T-helper 1 cell (primary cell): ENCODE results near the gene CUBN.

ENCODE experiments used
- DNase-seq, 5 donors: peaks; one replicate each; pipeline ENCODE4 v3.0.0-alpha.2; 2012 to 2020

The CUBN gene

DNA sequence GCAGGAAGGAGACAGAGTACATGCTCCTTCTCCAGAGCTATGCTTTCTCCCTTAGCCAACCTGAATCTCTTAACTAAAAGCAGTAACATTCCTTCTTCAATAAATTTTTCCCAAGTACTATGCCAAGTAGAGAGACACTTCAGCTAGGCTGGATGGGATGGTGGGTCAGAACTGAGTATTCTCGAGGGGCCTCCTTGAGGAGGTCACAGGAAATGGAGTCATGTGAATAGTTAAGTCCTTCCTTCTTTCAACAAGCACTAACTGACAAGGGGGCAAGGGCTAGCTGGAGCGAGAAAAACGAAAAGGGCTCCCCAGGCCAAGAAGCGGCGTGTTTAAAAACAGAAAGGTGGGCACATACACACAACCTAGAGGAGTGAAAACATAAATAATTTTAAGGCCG lies 317.8 kb downstream of the CUBN start:
- DNase-seq: no peak

DNA sequence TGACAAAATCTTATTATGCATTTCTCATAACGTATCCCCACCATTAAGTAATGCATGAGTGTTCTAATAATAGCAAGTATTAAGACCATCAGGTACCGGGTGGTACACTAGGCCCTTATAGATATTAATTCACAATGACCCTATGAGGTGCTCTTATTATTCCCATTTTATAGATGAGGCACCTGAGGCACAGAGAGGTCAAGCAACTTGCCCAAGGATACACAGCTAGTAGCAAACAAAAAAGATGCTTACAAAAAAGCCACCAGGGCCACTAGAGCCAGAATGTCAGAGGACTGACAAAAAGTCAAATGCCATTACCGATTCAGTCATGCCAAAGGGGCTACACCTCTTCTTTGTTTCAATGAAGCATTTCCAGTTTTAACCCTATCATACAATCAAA lies 318.3 kb downstream of the CUBN start:
- no peak for DNase-seq

- DNase-seq: peak in 4 of 5 donors; percentile 18 to 45 (median 34)
These were observed 320.4 kb downstream of the CUBN start for GRCh38 chr10:16809074-16809718.

DNA sequence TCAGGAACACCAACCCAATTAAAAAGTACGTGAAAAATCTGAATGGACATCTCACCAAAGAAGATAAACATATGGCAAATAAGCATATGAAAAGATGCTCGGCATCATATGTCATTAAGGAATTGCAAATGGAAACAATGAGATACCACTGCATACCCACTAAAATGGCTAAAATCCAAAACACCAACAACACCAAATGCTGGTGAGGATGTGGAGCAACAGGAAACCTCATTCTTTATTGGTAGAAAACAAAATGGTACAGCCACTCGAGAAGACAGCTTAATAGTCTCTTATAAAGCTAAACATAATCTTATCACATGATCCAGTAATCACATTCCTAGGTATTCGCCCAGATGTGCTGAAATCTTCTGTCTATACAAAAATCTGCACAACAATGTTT lies 325.5 kb downstream of the CUBN start:
- DNase-seq: no peak

- no peak for DNase-seq
These were observed 326.1 kb downstream of the CUBN start for GRCh38 chr10:16803464-16803863.

- no peak for DNase-seq
These were observed 330.0 kb downstream of the CUBN start for GRCh38 chr10:16799621-16800020.

GRCh38 chr10:16798571-16798970 lies 331.0 kb downstream of the CUBN start:
- no peak for DNase-seq

GRCh38 chr10:16795410-16796073 lies 334.1 kb downstream of the CUBN start:
- DNase-seq: no peak

GRCh38 chr10:16794005-16794404 lies 335.6 kb downstream of the CUBN start:
- DNase-seq: no peak

DNA sequence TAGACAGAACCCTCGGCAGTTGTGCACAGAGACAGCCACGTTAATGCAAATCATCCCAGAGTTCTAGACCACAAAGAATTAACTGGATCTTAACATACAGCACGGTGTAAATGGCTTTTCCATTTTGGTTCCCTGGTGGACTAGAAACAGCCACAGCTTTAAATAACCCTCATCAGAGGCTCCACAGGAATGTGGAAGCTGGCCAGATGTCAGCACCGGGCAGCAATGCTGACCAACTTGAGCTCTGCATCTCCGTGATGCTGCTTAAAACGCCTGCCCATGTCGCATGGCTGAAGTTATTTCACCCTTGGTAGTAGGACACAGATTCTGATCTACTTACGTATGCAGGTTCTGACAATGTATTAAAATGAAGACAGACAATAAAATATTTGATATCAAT lies 336.9 kb downstream of the CUBN start:
- DNase-seq: no peak

DNA sequence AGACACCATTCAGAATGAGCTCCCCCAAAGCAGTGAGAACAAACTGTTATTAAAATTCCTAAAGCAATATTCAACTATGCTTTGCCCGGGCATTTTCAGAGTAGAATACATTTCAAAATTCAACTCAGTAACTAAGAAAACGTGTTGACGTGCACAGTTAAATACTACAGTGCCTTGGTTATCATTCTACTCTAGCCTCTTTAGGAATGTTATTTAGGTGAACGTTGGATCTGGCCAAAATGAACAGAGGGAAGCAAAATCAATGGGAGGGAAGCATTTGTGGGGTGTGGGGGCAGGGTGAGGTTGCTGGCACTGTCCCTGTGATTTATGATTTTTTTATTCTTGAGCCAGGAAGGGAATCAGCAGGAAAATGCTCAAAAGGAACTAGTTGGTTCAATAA lies 339.8 kb downstream of the CUBN start:
- DNase-seq: no peak

DNA sequence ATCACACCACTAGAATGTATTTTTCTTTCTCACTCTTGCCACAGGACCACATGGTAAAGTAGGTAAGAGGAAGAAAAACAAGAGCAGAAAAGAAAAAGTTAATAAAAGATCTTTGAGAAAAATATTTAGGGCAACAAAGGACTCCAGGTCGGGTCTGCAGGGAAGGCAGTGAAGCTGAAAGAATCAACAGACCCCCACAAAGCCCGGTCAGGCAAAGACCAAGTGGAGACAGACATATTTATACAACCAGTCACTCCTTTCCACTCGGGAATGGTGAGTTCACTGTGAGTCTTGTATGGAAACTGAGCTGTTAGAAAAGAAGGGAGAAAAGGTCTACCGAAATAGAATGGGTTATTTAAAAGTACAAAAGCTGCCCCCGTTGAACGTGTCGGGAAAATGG lies 340.4 kb downstream of the CUBN start:
- no peak for DNase-seq

DNA sequence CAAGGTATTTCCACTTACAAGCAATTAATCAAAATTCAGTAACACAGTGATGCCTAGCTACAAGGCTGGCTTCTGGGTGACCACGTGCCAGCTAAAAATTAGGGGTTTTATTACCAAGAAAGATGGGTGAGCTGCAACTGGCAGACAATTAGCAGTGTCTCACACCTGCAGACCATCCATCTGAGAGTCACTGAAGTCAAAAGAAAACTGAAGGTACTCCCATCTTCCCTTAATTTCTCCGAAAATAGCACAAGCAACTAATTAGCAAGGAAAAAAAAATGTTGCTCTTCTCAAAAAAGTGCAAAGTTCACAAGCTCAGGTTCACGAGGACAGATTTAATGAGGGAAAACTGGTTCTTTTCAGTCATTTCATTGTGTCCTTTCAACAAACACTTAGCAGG lies 340.8 kb downstream of the CUBN start:
- no peak for DNase-seq

GRCh38 chr10:16788125-16788524 lies 341.5 kb downstream of the CUBN start:
- DNase-seq: peak in 1 of 5 donors; percentile 58

- peak; percentile 29 to 86 (median 58) for DNase-seq
These were observed 342.2 kb downstream of the CUBN start for GRCh38 chr10:16787361-16787791.

- DNase-seq: no peak
These were observed 349.2 kb downstream of the CUBN start for GRCh38 chr10:16780338-16780880.

DNA sequence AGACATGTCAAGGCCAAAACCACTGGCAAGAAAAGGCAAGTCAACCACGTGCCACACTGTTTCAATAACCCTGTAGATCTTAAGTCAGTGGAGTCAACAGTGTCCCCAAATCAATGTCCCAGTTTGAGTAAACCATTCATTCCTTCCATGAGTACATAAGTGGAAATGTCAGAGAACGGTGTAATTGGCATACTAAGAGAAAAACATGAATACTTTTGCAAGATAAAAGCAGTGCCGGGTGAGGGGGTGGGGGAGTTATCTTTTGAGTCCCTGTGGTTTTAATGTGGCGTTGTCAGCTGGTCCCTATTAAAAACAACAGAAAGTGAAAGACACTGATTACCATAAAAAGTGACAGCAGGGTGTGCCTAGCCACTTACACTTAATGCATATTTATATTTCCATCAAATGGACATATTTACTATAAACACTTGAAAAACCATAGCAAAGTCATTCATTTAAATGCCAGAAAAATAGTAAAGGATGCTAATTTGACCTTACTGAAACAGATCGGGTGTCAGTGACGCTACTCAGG lies 350.2 kb downstream of the CUBN start:
- peak in 3 of 5 donors; percentile 9 to 35 (median 20) for DNase-seq

GRCh38 chr10:16777473-16778370 lies 351.9 kb downstream of the CUBN start:
- peak in 2 of 5 donors; percentile 18 to 58 for DNase-seq

DNA sequence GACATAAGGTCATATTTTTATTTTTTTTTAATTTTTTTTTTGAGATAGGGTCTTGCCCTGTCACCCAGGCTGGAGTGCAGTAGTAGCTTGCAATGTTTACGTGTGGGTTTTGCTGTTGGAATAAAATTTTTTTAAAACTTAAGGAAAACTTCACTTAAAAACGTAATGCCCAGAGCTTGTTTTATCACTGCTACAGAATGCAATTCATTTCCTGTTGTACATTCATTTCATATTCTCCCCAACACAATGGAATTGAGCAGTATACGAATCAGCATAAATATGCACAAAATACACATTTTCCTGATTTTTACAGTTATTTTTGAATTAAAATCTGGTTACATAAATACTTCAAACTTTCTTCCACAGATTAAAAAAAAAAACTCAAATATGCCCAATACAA lies 352.7 kb downstream of the CUBN start:
- DNase-seq: no peak
